SK-N-SH (cell line): ENCODE results near the gene FA2H. TPM values are rescaled to one million over a fixed set of nuclear protein-coding genes. Genes with fewer than 3 reads are reported as not detected.

Experiments
- CTCF ChIA-PET: fragments of 300-600, 350-600 bp; formaldehyde crosslinking; extraction: SDS; loops from one replicate; lab custom pipeline; 2021; lab: Yijun Ruan, JAX
- POLR2A ChIA-PET: fragments of 350-600 bp; sonication (Branson Sonifier 250); formaldehyde crosslinking; extraction: SDS; loops from one replicate; lab custom pipeline; 2020; ENCODE audit warnings: antibody characterized with exemption, inconsistent platforms; lab: Yijun Ruan, JAX
- DNase-seq: peaks from one replicate; pipeline ENCODE4 v3.0.0; 2012
- H2AFZ ChIP-seq: fragments of 200-600 bp; sonication (generic); 2 replicates; pipeline ENCODE4 v1.8.1; 2016; ENCODE audit warnings: antibody characterized with exemption, mild to moderate bottlenecking, low read depth
- H3F3A ChIP-seq: fragments of 200-600 bp; sonication (generic); replicated peaks from 2 replicates; pipeline ENCODE3; 2016; ENCODE audit warnings: antibody characterized with exemption, mild to moderate bottlenecking; ENCODE audit not compliant: insufficient read depth
- H3K27ac ChIP-seq, 2 experiments: fragments of 200-500 bp in 1 of 2; fragments of 200-600 bp in 1 of 2; sonication (Bioruptor generic) in 1 of 2; sonication (generic), shearing (Covaris generic) in 1 of 2; 2 replicates each; pipeline versions ENCODE4 v1.5.1 to v1.6.1; 2014 to 2016; ENCODE audit warnings: low read depth in 2 of 2, inconsistent platforms in 1 of 2, low read length in 1 of 2, mild to moderate bottlenecking in 1 of 2, mixed read lengths in 1 of 2
- H3K27me3 ChIP-seq: fragments of 200-600 bp; sonication (generic), shearing (Covaris generic); 2 replicates; pipeline ENCODE4 v1.6.1; 2016; ENCODE audit warnings: mixed run types; ENCODE audit not compliant: insufficient read depth
- H3K36me3 ChIP-seq, 2 experiments: fragments of 200-500 bp in 1 of 2; fragments of 200-600 bp in 1 of 2; sonication (Bioruptor generic) in 1 of 2; sonication (generic) in 1 of 2; replicated peaks in 1 of 2; 2 replicates each; pipeline versions ENCODE3 to v1.5.1; 2014 to 2016; ENCODE audit warnings: low read length in 1 of 2, mild to moderate bottlenecking in 1 of 2; ENCODE audit not compliant: insufficient read depth in 2 of 2, control insufficient read depth in 1 of 2
- H3K4me1 ChIP-seq, 2 experiments: fragments of 200-500 bp in 1 of 2; fragments of 200-600 bp in 1 of 2; sonication (Bioruptor generic) in 1 of 2; sonication (generic), shearing (Covaris generic) in 1 of 2; 2 replicates each; pipeline versions ENCODE4 v1.5.1 to v1.6.1; 2014 to 2016; ENCODE audit warnings: low read depth in 1 of 2, low read length in 1 of 2, mixed run types in 1 of 2; ENCODE audit not compliant: insufficient read depth in 2 of 2, control insufficient read depth in 1 of 2
- H3K4me2 ChIP-seq: fragments of 200-600 bp; sonication (generic), shearing (Covaris generic); 2 replicates; pipeline ENCODE4 v1.6.1; 2017; ENCODE audit warnings: mixed run types
- H3K4me3 ChIP-seq, 2 experiments: fragments of 200-500 bp in 1 of 2; fragments of 200-600 bp in 1 of 2; sonication (Bioruptor generic) in 1 of 2; sonication (generic), shearing (Covaris generic) in 1 of 2; 2 replicates each; pipeline versions ENCODE4 v1.5.1 to v1.8.1; 2014 to 2016; ENCODE audit warnings: low read depth in 2 of 2, inconsistent platforms in 1 of 2, low read length in 1 of 2, mild to moderate bottlenecking in 1 of 2, mixed read lengths in 1 of 2, moderate library complexity in 1 of 2
- H3K79me2 ChIP-seq: fragments of 200-600 bp; sonication (generic); 2 replicates; pipeline ENCODE4 v1.8.1; 2017; ENCODE audit warnings: mild to moderate bottlenecking; ENCODE audit not compliant: insufficient read depth
- H3K9ac ChIP-seq: fragments of 200-600 bp; sonication (generic); 2 replicates; pipeline ENCODE4 v1.6.1; 2017; ENCODE audit warnings: mixed run types
- H3K9me2 ChIP-seq: fragments of 200-600 bp; sonication (generic); 2 replicates; pipeline ENCODE4 v1.6.1; 2017; ENCODE audit warnings: mixed run types
- H3K9me3 ChIP-seq: fragments of 200-600 bp; sonication (generic); 2 replicates; pipeline ENCODE4 v1.6.1; 2017; ENCODE audit warnings: mixed run types, mild to moderate bottlenecking, moderate library complexity
- H4K20me1 ChIP-seq: fragments of 200-600 bp; sonication (generic); 2 replicates; pipeline ENCODE4 v1.6.1; 2017; ENCODE audit warnings: mild to moderate bottlenecking, mixed run types; ENCODE audit not compliant: insufficient read depth
- ELF1 ChIP-seq: IDR thresholded peaks from 2 replicates; pipeline ENCODE4 v1.4.0; 2012
- EP300 ChIP-seq, 2 experiments: IDR thresholded peaks; 2 replicates each; pipeline versions ENCODE4 v1.4.0 to v1.6.1; 2012; ENCODE audit warnings: borderline replicate concordance in 1 of 2, low read depth in 1 of 2, low read length in 1 of 2
- FOSL2 ChIP-seq: IDR thresholded peaks from 2 replicates; pipeline ENCODE4 v1.4.0; 2012; ENCODE audit warnings: low read depth, mild to moderate bottlenecking, moderate library complexity, borderline replicate concordance
- FOXJ3 ChIP-seq: sonication (generic); formaldehyde crosslinking; IDR thresholded peaks from 2 replicates; pipeline ENCODE4 v1.5.1; 2020; ENCODE audit warnings: mild to moderate bottlenecking, missing genetic modification reagents
- FOXM1 ChIP-seq: IDR thresholded peaks from 2 replicates; pipeline ENCODE4 v1.4.0; 2012; ENCODE audit warnings: low read depth, mild to moderate bottlenecking
- JUND ChIP-seq: IDR thresholded peaks from 2 replicates; pipeline ENCODE4 v1.4.0; 2012
- MEF2A ChIP-seq: IDR thresholded peaks from 2 replicates; pipeline ENCODE4 v1.4.0; 2012; ENCODE audit warnings: low read depth, borderline replicate concordance
- MXI1 ChIP-seq: IDR thresholded peaks from 2 replicates; pipeline ENCODE4 v1.6.1; 2012; ENCODE audit warnings: mild to moderate bottlenecking, low read depth, low read length, improper control_type of control experiment
- NFIC ChIP-seq: IDR thresholded peaks from 2 replicates; pipeline ENCODE4 v1.4.0; 2012; ENCODE audit warnings: borderline replicate concordance
- NRF1 ChIP-seq: IDR thresholded peaks from 2 replicates; pipeline ENCODE4 v1.6.1; 2012; ENCODE audit warnings: low read depth, mild to moderate bottlenecking, low read length
- POLR2AphosphoS5 ChIP-seq: IDR thresholded peaks from 2 replicates; pipeline ENCODE4 v1.6.1; 2012; ENCODE audit warnings: low read depth, low read length
- RCOR1 ChIP-seq: fragments of 150-350 bp; IDR thresholded peaks from 2 replicates; pipeline ENCODE4 v1.6.1; 2017; ENCODE audit warnings: antibody characterized with exemption, low read length
- SIN3A ChIP-seq: IDR thresholded peaks from 2 replicates; pipeline ENCODE4 v1.6.1; 2012; ENCODE audit warnings: low read depth, mild to moderate bottlenecking, low read length, moderate library complexity, borderline replicate concordance
- TCF12 ChIP-seq: IDR thresholded peaks from 2 replicates; pipeline ENCODE4 v1.4.0; 2012
- YY1 ChIP-seq: IDR thresholded peaks from 2 replicates; pipeline ENCODE4 v1.4.0; 2012; ENCODE audit warnings: low read depth, mild to moderate bottlenecking
- WGBS: methylation state at CpG from one replicate; pipeline ENCODE4 v1.1.6; 2017; ENCODE audit warnings: low lambda C conversion rate; 5-methylcytosine and 5-hydroxymethylcytosine counted together
- polyA plus RNA-seq, 3 experiments: library from polyadenylated mRNA; depleted of rRNA; stranded (reverse); fragments of >200 nt; gene quantifications; 2 replicates each; pipeline ENCODE4 v1.2.3, GENCODE V29; 2012
- TF ChIP-seq, protein P1 (sequence below): IDR thresholded peaks from 2 replicates; pipeline ENCODE4 v1.6.1; 2012; ENCODE audit warnings: mild to moderate bottlenecking, low read depth, low read length, moderate library complexity
- TF ChIP-seq, protein P2 (sequence below): IDR thresholded peaks from 2 replicates; pipeline ENCODE4 v1.4.0; 2012; ENCODE audit warnings: low read depth, borderline replicate concordance
- TF ChIP-seq, protein P3 (sequence below): fragments of 150-350 bp; IDR thresholded peaks from 2 replicates; pipeline ENCODE4 v1.6.1; 2017; ENCODE audit warnings: antibody characterized with exemption, low read length, low read depth, borderline replicate concordance
- TF ChIP-seq, protein P4 (sequence below): IDR thresholded peaks from 2 replicates; pipeline ENCODE4; 2012
- TF ChIP-seq, protein P5 (sequence below): IDR thresholded peaks from 2 replicates; pipeline ENCODE4 v1.4.0; 2012; ENCODE audit warnings: low read depth

The FA2H gene
- polyA plus RNA-seq, 1 of the 3 experiments (the other 2 are of a cell fraction), result not detected

DNA sequence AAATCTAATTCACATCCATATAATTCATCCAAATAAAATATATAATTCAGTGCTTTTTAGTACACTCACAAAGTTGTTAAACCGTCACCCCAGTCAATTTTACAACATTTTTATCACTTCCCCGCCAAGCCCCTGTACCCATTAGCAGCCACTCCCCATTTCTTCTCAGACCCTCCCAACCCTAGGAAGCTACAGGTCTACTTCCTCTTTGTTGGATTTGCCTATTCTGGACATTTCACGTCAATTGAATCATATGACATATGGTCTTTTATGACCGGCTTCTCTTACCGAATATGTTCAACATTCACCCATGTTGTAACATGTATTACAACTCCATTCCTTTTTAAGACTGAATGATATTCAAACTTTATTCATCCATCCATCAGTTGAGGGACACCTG, 54.0 kb downstream of the FA2H start:
- H3K4me2 ChIP-seq, result no peak overlapping the region
- H3K27me3 ChIP-seq, result no peaks in the 10 kb centered on the region; the same call in 1 of the 2 replicates
- no peak overlapping the region for H3K4me3 ChIP-seq
- no peak overlapping the region for H2AFZ ChIP-seq
- WGBS, result 42% methylated on average over 5 of the region's 5 CpGs
- no peak for DNase-seq
- ChIA-PET CTCF (interaction anchor here (1.4 to 3.7 kb wide), 3 partner anchors 11 to 142 kb away, joined by 4 to 20 read pairs (median 7); no protein-coding TSS in a partner anchor), POLR2A (no interaction called here)
- H4K20me1 ChIP-seq, result no peaks in the 10 kb centered on the region
- no peaks in the 10 kb centered on the region for H3K79me2 ChIP-seq
- H3K36me3 ChIP-seq, result no peaks in the 10 kb centered on the region
- TF ChIP-seq, protein P1, sequence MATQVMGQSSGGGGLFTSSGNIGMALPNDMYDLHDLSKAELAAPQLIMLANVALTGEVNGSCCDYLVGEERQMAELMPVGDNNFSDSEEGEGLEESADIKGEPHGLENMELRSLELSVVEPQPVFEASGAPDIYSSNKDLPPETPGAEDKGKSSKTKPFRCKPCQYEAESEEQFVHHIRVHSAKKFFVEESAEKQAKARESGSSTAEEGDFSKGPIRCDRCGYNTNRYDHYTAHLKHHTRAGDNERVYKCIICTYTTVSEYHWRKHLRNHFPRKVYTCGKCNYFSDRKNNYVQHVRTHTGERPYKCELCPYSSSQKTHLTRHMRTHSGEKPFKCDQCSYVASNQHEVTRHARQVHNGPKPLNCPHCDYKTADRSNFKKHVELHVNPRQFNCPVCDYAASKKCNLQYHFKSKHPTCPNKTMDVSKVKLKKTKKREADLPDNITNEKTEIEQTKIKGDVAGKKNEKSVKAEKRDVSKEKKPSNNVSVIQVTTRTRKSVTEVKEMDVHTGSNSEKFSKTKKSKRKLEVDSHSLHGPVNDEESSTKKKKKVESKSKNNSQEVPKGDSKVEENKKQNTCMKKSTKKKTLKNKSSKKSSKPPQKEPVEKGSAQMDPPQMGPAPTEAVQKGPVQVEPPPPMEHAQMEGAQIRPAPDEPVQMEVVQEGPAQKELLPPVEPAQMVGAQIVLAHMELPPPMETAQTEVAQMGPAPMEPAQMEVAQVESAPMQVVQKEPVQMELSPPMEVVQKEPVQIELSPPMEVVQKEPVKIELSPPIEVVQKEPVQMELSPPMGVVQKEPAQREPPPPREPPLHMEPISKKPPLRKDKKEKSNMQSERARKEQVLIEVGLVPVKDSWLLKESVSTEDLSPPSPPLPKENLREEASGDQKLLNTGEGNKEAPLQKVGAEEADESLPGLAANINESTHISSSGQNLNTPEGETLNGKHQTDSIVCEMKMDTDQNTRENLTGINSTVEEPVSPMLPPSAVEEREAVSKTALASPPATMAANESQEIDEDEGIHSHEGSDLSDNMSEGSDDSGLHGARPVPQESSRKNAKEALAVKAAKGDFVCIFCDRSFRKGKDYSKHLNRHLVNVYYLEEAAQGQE, result no peak
- TF ChIP-seq NFIC, result no peak
- TF ChIP-seq, protein P2, sequence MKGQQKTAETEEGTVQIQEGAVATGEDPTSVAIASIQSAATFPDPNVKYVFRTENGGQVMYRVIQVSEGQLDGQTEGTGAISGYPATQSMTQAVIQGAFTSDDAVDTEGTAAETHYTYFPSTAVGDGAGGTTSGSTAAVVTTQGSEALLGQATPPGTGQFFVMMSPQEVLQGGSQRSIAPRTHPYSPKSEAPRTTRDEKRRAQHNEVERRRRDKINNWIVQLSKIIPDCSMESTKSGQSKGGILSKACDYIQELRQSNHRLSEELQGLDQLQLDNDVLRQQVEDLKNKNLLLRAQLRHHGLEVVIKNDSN, result no peak
- TF ChIP-seq, protein P3, sequence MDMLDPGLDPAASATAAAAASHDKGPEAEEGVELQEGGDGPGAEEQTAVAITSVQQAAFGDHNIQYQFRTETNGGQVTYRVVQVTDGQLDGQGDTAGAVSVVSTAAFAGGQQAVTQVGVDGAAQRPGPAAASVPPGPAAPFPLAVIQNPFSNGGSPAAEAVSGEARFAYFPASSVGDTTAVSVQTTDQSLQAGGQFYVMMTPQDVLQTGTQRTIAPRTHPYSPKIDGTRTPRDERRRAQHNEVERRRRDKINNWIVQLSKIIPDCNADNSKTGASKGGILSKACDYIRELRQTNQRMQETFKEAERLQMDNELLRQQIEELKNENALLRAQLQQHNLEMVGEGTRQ, result no peak
- no peak for TF ChIP-seq YY1
- TF ChIP-seq NRF1, result no peak
- TF ChIP-seq FOXJ3 (CRISPR knock-in tag), result no peak
- H3F3A ChIP-seq, result no peaks in the 10 kb centered on the region
- no peaks in the 10 kb centered on the region for H3K4me1 ChIP-seq
- H3K9me2 ChIP-seq, result no peaks in the 10 kb centered on the region
- H3K27ac ChIP-seq, result no peak overlapping the region
- H3K9me3 ChIP-seq, result no peaks in the 10 kb centered on the region
- no peak overlapping the region for H3K9ac ChIP-seq

DNA sequence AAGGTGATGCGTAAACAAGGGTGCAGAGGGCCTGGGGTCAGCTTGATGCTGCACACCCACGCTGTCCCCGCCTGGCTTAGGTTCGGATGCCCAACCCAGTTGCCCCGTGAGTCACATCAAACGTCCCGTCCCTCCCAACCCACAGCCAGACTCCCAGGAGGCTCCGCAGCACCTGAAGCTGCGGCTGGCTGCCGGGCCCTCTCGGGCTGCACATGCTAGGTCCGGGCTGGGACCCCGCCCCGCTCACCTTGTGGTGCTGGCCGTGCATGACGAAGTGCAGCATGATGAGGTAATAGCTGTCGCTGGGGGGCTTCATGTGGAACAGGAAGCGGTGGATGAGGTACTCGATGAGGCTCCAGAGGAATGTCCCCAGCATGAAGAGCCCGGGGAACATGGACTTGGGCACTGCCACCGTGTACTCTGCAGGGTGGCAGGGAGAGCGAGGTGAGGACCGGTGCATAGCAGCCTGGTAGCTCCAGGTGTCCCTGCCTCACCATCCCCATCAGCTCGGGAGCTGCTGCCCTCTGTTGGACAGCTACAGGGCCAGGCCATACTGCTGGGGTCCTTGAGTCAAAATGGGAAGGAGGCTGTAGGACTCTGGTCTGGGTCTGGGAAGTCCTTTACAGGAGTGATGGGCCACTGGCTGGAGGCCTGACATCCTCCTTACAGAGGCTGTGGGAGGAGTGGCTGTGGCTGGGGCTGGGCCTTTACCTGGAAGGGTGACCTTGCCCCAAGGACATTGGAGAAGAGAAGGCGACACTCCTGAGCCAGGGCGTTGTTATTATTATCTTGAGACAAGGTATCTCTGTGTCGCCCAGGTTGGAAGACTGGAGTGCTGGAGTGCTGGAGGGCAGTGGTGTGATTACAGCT, 55.6 kb downstream of the FA2H start:
- H3K9me2 ChIP-seq, result no peaks in the 10 kb centered on the region
- no peak overlapping the region for H3K4me3 ChIP-seq
- no peaks in the 10 kb centered on the region for H3K79me2 ChIP-seq
- ChIA-PET POLR2A (no interaction called here), CTCF (interaction anchor here (0.7 to 3.7 kb wide), 3 partner anchors 21 to 144 kb away, joined by 3 to 20 read pairs (median 3); no protein-coding TSS in a partner anchor)
- H2AFZ ChIP-seq, result no peak overlapping the region
- no peaks in the 10 kb centered on the region for H3K4me1 ChIP-seq
- no peaks in the 10 kb centered on the region for H4K20me1 ChIP-seq
- no peaks in the 10 kb centered on the region; the same call in 1 of the 2 replicates for H3K27me3 ChIP-seq
- H3F3A ChIP-seq, result no peaks in the 10 kb centered on the region
- DNase-seq, result no peak
- no peak for TF ChIP-seq SIN3A
- TF ChIP-seq FOXM1, result no peak
- no peak for TF ChIP-seq NFIC
- TF ChIP-seq, protein P3, result no peak
- no peak for TF ChIP-seq TCF12
- TF ChIP-seq POLR2AphosphoS5, result no peak
- no peak for TF ChIP-seq MXI1
- TF ChIP-seq EP300 (IDR thresholded peaks at IDR 0.05; ENCODE audit: borderline replicate concordance in 1 of 2, low read depth in 1 of 2, low read length in 1 of 2), result no peak
- TF ChIP-seq MEF2A, result no peak
- TF ChIP-seq RCOR1, result no peak
- TF ChIP-seq FOSL2, result no peak
- TF ChIP-seq, protein P4, sequence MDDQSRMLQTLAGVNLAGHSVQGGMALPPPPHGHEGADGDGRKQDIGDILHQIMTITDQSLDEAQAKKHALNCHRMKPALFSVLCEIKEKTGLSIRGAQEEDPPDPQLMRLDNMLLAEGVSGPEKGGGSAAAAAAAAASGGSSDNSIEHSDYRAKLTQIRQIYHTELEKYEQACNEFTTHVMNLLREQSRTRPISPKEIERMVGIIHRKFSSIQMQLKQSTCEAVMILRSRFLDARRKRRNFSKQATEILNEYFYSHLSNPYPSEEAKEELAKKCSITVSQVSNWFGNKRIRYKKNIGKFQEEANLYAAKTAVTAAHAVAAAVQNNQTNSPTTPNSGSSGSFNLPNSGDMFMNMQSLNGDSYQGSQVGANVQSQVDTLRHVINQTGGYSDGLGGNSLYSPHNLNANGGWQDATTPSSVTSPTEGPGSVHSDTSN, result no peak
- no peak for TF ChIP-seq ELF1
- TF ChIP-seq, protein P5, sequence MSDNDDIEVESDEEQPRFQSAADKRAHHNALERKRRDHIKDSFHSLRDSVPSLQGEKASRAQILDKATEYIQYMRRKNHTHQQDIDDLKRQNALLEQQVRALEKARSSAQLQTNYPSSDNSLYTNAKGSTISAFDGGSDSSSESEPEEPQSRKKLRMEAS, result no peak
- no peak for TF ChIP-seq JUND
- TF ChIP-seq, all 33 proteins: peak for 0
- Histone ChIP-seq H3K9me3 (no peaks in the 10 kb centered on the region), H3K36me3 (no peaks in the 10 kb centered on the region), H3K9ac (no peak overlapping the region), H3K27ac (no peak overlapping the region), H3K4me2 (no peak overlapping the region)
- 73% methylated on average over 20 of the region's 27 CpGs for WGBS
